Measurements from ENCODE around the gene TRAF1.
"Not testable (repeated sequence)": the region's sequence is repeated elsewhere in the genome, so short reads cannot be mapped to it uniquely, and the experiment has no call there.

GRCh38 chr9:120971471-120971870 is 44.9 kb upstream of the TRAF1 start:
- not testable (repeated sequence) for TF ChIP-seq POLR2AphosphoS5, CTCF (IDR thresholded peaks at IDR 0.05)
